MCF 10A (cell line): ENCODE measurements around the gene CTSO. TPM values are rescaled to one million over a fixed set of nuclear protein-coding genes. Genes with fewer than 3 reads are reported as not detected.

ENCODE experiments used
- BruUV-seq: library from RNA; stranded (reverse); fragments of 400-500 nt; replicated peaks from 2 replicates; lab custom pipeline; 2021; lab: Mats Ljungman, UMichigan
- CTCF ChIA-PET: fragments of 300-600 bp; sonication (Branson Sonifier 250); formaldehyde crosslinking; extraction: SDS; loops from one replicate; lab custom pipeline; 2021; ENCODE audit warnings: antibody characterized with exemption, inconsistent platforms; lab: Yijun Ruan, JAX
- POLR2A ChIA-PET: fragments of 300-600, 350-650 bp; sonication (Branson Sonifier 250); formaldehyde crosslinking; extraction: SDS; loops from one replicate; lab custom pipeline; 2020; ENCODE audit warnings: antibody characterized with exemption, inconsistent platforms; lab: Yijun Ruan, JAX
- DNase-seq: peaks from one replicate; pipeline ENCODE4 v3.0.0-alpha.2; 2018; ENCODE audit not compliant: unreplicated experiment
- H3K27ac Mint-ChIP-seq: one replicate; pipeline ENCODE4 v1.8.0; 2022; ENCODE audit warnings: mild to moderate bottlenecking, low read depth, mixed read lengths; ENCODE audit not compliant: unreplicated experiment
- H3K27me3 Mint-ChIP-seq: one replicate; pipeline ENCODE4 v1.8.0; 2022; ENCODE audit warnings: mixed read lengths; ENCODE audit not compliant: insufficient read depth, unreplicated experiment
- H3K36me3 Mint-ChIP-seq: one replicate; pipeline ENCODE4 v1.8.0; 2022; ENCODE audit warnings: mild to moderate bottlenecking, moderate library complexity, mixed read lengths; ENCODE audit not compliant: insufficient read depth, unreplicated experiment
- H3K4me1 Mint-ChIP-seq: one replicate; pipeline ENCODE4 v1.8.0; 2022; ENCODE audit warnings: mixed read lengths; ENCODE audit not compliant: insufficient read depth, unreplicated experiment
- H3K4me3 Mint-ChIP-seq: one replicate; pipeline ENCODE4 v1.8.0; 2022; ENCODE audit warnings: mild to moderate bottlenecking, moderate library complexity, mixed read lengths; ENCODE audit not compliant: unreplicated experiment
- H3K9me3 Mint-ChIP-seq: one replicate; pipeline ENCODE4 v1.8.0; 2022; ENCODE audit warnings: mixed read lengths; ENCODE audit not compliant: unreplicated experiment
- intact Hi-C: fragments of 100-400 bp; cut with micrococcal nuclease; formaldehyde crosslinking; loops from 2 replicates; pipeline ENCODE4 v1.14.1; 2022
- total RNA-seq: library from RNA; stranded (reverse); gene quantifications from 2 replicates; pipeline ENCODE4 v1.2.3, GENCODE V29; 2022
- TF ChIP-seq, protein P1 (sequence below): fragments of 200-600 bp; IDR thresholded peaks from one replicate; pipeline ENCODE4 v1.8.0; 2022; ENCODE audit warnings: antibody characterized with exemption, mild to moderate bottlenecking; ENCODE audit not compliant: unreplicated experiment

The CTSO gene
- total RNA-seq, 1 experiment from 2014 or later: 2.3 TPM

DNA sequence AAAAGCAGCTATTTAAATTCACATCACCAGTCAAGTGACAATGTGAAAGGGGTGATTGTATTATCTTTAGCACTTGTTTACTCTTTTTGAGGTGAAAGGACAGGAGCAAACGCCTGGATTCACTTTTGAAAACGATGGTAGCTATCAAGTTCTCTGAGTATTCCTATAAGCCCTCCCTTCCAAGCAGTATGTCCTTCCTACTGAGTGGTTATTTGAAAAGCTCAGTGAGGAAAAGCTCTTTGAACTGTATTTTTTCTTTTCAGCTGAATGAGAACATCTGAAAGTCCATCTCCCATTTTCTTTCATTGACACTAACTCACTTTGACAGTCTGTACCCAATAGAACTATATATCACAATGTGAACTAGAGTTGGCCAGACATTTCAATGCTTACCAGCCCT, 9.1 kb upstream of the CTSO start:
- intact Hi-C loops: no loop called here

DNA sequence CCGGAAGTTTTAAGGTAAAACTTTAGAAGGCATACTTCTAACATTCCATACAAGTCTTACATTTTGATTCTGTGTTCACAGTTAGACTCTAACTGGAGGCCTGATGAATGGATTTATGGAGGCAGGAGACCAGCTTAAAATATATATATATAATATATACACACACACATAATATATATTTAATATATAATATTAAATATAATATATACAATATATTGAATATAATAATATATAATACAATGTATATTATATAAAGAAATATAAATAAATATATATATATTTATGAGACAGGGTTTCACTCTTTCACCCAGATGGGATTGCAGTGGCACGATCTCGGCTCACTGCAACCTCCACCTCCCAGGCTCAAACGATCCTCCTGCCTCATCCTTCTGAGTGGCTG, 7.9 kb upstream of the CTSO start:
- BruUV-seq: no TSS peak
- intact Hi-C loops: no loop called here
- H3K4me3 Mint-ChIP-seq: no peak overlapping the region
- H3K27me3 Mint-ChIP-seq: no peaks in the 10 kb centered on the region
- ChIA-PET CTCF (no interaction called here), POLR2A (no interaction called here)
- H3K9me3 Mint-ChIP-seq: no peaks in the 10 kb centered on the region
- H3K27ac Mint-ChIP-seq: no peak overlapping the region
- no peaks in the 10 kb centered on the region for H3K36me3 Mint-ChIP-seq
- no peaks in the 10 kb centered on the region for H3K4me1 Mint-ChIP-seq
- no peak for DNase-seq
- TF ChIP-seq, protein P1, sequence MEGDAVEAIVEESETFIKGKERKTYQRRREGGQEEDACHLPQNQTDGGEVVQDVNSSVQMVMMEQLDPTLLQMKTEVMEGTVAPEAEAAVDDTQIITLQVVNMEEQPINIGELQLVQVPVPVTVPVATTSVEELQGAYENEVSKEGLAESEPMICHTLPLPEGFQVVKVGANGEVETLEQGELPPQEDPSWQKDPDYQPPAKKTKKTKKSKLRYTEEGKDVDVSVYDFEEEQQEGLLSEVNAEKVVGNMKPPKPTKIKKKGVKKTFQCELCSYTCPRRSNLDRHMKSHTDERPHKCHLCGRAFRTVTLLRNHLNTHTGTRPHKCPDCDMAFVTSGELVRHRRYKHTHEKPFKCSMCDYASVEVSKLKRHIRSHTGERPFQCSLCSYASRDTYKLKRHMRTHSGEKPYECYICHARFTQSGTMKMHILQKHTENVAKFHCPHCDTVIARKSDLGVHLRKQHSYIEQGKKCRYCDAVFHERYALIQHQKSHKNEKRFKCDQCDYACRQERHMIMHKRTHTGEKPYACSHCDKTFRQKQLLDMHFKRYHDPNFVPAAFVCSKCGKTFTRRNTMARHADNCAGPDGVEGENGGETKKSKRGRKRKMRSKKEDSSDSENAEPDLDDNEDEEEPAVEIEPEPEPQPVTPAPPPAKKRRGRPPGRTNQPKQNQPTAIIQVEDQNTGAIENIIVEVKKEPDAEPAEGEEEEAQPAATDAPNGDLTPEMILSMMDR: no peak

More for the DNA sequence above, 9.1 kb upstream of the CTSO start:
- ChIA-PET POLR2A (no interaction called here), CTCF (no interaction called here)
- Mint-ChIP-seq H3K4me1 (no peaks in the 10 kb centered on the region), H3K27ac (no peak overlapping the region), H3K9me3 (no peaks in the 10 kb centered on the region), H3K4me3 (no peak overlapping the region), H3K36me3 (no peaks in the 10 kb centered on the region), H3K27me3 (no peaks in the 10 kb centered on the region)
- DNase-seq: no peak
- no TSS peak for BruUV-seq
- TF ChIP-seq, protein P1: no peak

- Mint-ChIP-seq H3K27me3 (no peaks in the 10 kb centered on the region), H3K4me3 (no peak overlapping the region), H3K9me3 (no peaks in the 10 kb centered on the region), H3K27ac (peak overlapping the region; percentile 17), H3K4me1 (no peaks in the 10 kb centered on the region), H3K36me3 (no peaks in the 10 kb centered on the region)
- ChIA-PET CTCF (no interaction called here), POLR2A (interaction anchor here (0.9 kb wide), 1 partner anchor 15 kb away, joined by 3 read pairs; no protein-coding TSS in a partner anchor)
- TF ChIP-seq, protein P1: no peak
- intact Hi-C loops: no loop called here
- no peak for DNase-seq
- no TSS peak for BruUV-seq
Measured at GRCh38 chr4:155960522-155960921, 6.9 kb upstream of the CTSO start.

DNA sequence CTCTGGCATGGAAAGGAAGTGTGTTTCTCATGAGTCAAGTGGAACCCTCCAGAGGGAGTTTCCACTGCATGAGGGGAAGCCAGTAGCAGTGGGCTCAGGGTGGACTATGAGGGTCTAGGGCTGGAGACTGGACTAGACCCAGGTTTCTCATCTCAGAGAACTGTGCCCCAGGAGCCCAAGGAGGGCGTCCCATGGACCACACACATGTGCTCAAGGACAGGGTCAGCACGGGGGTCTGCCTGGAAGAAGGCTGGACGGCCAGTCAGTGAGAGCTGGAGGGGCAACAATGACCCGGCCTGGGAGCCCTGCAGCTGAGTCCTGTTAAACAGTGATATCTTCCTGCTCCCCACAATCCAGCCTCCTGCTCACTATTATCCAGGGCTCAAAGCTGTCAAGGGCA, 5.8 kb upstream of the CTSO start:
- Mint-ChIP-seq H3K9me3 (no peaks in the 10 kb centered on the region), H3K4me3 (no peak overlapping the region), H3K4me1 (no peaks in the 10 kb centered on the region), H3K36me3 (no peaks in the 10 kb centered on the region), H3K27me3 (no peaks in the 10 kb centered on the region), H3K27ac (no peak overlapping the region)
- no TSS peak for BruUV-seq
- ChIA-PET CTCF (no interaction called here), POLR2A (interaction anchor here (0.7 kb wide), 1 partner anchor 803 kb away, joined by 5 read pairs; no protein-coding TSS in a partner anchor)
- TF ChIP-seq, protein P1: no peak
- intact Hi-C loops: loop anchor here (10.0 kb wide), 1 partner anchor 515 kb away; no protein-coding TSS in a partner anchor
- DNase-seq: no peak
